Stomach (tissue), 9 donors: ENCODE results near the gene SRP54. TPM values are rescaled to one million over a fixed set of nuclear protein-coding genes. Genes with fewer than 3 reads are reported as not detected.

ENCODE experiments used
- DNase-seq, 2 donors: peaks; one replicate each; pipeline versions ENCODE4 v3.0.0 to v3.0.0-alpha.2; 2013 to 2019
- H3K27ac ChIP-seq, 5 donors: fragments of 200-600 bp in 4 of 5; sonication (generic) in 4 of 5; one replicate each; pipeline ENCODE4 v1.5.1; 2013 to 2019; ENCODE audit warnings: mild to moderate bottlenecking in 1 of 5, moderate library complexity in 1 of 5
- H3K27me3 ChIP-seq, 3 donors: fragments of 200-600 bp; sonication (generic); one replicate each; pipeline ENCODE4 v1.5.1; 2017 to 2019; ENCODE audit warnings: mixed run types in 1 of 3
- H3K36me3 ChIP-seq, 4 donors: fragments of 200-600 bp; sonication (generic); 1 replicate in 3 of 4; 2 replicates in 1 of 4; pipeline ENCODE4 v1.5.1; 2016 to 2019
- H3K4me1 ChIP-seq, 4 donors: fragments of 200-600 bp; sonication (generic); one replicate each; pipeline ENCODE4 v1.5.1; 2016 to 2019
- H3K4me3 ChIP-seq, 4 donors: fragments of 200-600 bp; sonication (generic) in 3 of 4; one replicate each; pipeline ENCODE4 v1.5.1; 2016 to 2019; ENCODE audit warnings: mild to moderate bottlenecking in 1 of 4
- H3K9me3 ChIP-seq, 4 donors: fragments of 200-600 bp; sonication (generic); one replicate each; pipeline ENCODE4 v1.5.1; 2016 to 2019
- EP300 ChIP-seq: sonication (generic); formaldehyde crosslinking; IDR thresholded peaks from one replicate; pipeline ENCODE4 v1.6.1; 2017; ENCODE audit warnings: antibody characterized with exemption
- POLR2A ChIP-seq, 4 donors: fragments of 450-650 bp; IDR thresholded peaks; one replicate each; pipeline ENCODE4 v1.6.1; 2016; ENCODE audit warnings: antibody characterized with exemption in 4 of 4, control low read depth in 2 of 4, mild to moderate bottlenecking in 1 of 4, moderate library complexity in 1 of 4
- POLR2AphosphoS5 ChIP-seq, 3 donors: sonication (generic); formaldehyde crosslinking; IDR thresholded peaks; one replicate each; pipeline ENCODE4 v1.6.1; 2016; ENCODE audit warnings: antibody characterized with exemption in 3 of 3
- WGBS, 5 donors: extraction: QIAGEN DNeasy Blood & Tissue Kit in 3 of 5; methylation state at CpG; one replicate each; pipeline versions ENCODE4 v1.1.5 to v1.1.7; 2013 to 2018; 5-methylcytosine and 5-hydroxymethylcytosine counted together
- intact Hi-C: fragments of 100-400 bp; cut with DNase I; formaldehyde crosslinking; loops from one replicate; pipeline ENCODE4 v1.15.1; 2023; ENCODE audit warnings: low total_unique reads
- polyA plus RNA-seq, 3 donors: library from polyadenylated mRNA; stranded (reverse); fragments of 200-250 nt; gene quantifications; one replicate each; pipeline ENCODE4 v1.2.3, GENCODE V29; 2013
- total RNA-seq, 5 donors: library from RNA; depleted of rRNA; stranded (reverse); fragments of >200 nt; gene quantifications; one replicate each; pipeline versions ENCODE4 v1.1.0 to v1.2.3, GENCODE V29; 2014 to 2016
- TF ChIP-seq, protein P1 (sequence below), 7 experiments: fragments of 450-650 bp in 4 of 7; fragments of 200-600 bp in 3 of 7; sonication (generic) in 3 of 7; IDR thresholded peaks; one replicate each; pipeline ENCODE4 v1.5.1; 2016 to 2019; ENCODE audit warnings: antibody characterized with exemption in 7 of 7, control low read depth in 2 of 7, mild to moderate bottlenecking in 1 of 7
- donor health status: healthy with polysubstance abuse.
- donor health status: Bipolar disorder and iron deficiency.
- donor health status: healthy.

The SRP54 gene
- total and polyA plus RNA-seq, 8 donors = 12.9 to 111 (median 23.7) TPM

DNA sequence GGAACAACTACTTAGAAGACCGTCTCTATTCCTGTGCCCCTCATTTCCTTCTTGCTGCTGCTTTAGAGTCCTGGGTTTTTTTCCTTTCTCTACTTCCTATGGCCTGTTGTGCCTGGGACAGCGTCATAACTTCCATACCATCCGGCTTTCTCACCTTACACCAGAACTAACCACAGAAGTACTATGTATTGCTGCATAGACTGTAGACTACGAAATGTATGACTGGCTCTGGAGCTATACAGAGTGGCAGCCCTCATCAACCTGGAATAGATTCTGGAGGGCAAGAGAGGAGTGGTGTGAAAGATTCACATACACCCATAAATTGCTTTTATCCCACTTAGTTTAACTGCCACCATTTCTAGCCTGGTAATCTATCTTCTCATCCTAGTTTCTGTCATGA lies 16.9 kb upstream of the SRP54 start:
- H3K27me3 ChIP-seq = no peaks in the 10 kb centered on the region
- TF ChIP-seq EP300 (no peak), POLR2A (IDR thresholded peaks at IDR 0.05) (no peak), POLR2AphosphoS5 (IDR thresholded peaks at IDR 0.05) (no peak)
- TF ChIP-seq, protein P1, sequence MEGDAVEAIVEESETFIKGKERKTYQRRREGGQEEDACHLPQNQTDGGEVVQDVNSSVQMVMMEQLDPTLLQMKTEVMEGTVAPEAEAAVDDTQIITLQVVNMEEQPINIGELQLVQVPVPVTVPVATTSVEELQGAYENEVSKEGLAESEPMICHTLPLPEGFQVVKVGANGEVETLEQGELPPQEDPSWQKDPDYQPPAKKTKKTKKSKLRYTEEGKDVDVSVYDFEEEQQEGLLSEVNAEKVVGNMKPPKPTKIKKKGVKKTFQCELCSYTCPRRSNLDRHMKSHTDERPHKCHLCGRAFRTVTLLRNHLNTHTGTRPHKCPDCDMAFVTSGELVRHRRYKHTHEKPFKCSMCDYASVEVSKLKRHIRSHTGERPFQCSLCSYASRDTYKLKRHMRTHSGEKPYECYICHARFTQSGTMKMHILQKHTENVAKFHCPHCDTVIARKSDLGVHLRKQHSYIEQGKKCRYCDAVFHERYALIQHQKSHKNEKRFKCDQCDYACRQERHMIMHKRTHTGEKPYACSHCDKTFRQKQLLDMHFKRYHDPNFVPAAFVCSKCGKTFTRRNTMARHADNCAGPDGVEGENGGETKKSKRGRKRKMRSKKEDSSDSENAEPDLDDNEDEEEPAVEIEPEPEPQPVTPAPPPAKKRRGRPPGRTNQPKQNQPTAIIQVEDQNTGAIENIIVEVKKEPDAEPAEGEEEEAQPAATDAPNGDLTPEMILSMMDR (IDR thresholded peaks at IDR 0.05) = no peak
- intact Hi-C loops = loop anchor here (10.0 kb wide), 1 partner anchor 71 kb away; no protein-coding TSS in a partner anchor
- no peaks in the 10 kb centered on the region for H3K4me1 ChIP-seq
- WGBS, 5 donors = 88 to 95% (median 91%) methylated on average over 4 of the region's 4 CpGs
- H3K27ac ChIP-seq = no peak overlapping the region
- no peak for DNase-seq
- no peaks in the 10 kb centered on the region for H3K9me3 ChIP-seq
- H3K36me3 ChIP-seq = peaks cover 8 to 59% (median 51%) of the 10 kb centered on the region in 4 donors
- H3K4me3 ChIP-seq = no peak overlapping the region

DNA sequence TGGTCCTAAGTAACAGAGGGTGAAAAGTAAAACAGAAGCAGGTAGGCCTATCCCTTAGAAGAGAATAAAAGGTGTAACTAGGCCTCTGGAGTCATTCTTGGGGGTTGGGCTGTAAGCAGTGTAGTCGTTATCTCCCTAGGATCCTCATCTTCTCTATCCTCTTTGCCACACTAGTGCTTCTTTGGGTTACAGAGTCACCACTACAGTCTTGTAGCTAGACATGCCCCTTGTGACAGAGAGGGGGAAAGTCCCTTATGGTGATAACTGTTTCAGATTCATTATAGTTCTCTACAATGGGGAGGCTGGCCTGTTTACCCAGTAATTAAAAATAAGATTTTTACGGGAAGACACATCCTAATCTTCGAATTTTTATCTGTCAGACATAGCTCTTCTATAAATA lies 16.4 kb upstream of the SRP54 start:
- Histone ChIP-seq H3K9me3 (no peaks in the 10 kb centered on the region), H3K4me3 (no peak overlapping the region), H3K36me3 (peaks cover 8 to 59% (median 51%) of the 10 kb centered on the region in 4 donors), H3K27me3 (no peaks in the 10 kb centered on the region), H3K4me1 (no peaks in the 10 kb centered on the region), H3K27ac (no peak overlapping the region)
- DNase-seq = no peak
- WGBS, 5 donors = 83 to 89% (median 88%) methylated on average over 3 of the region's 3 CpGs
- intact Hi-C loops = loop anchor here (10.0 kb wide), 1 partner anchor 72 kb away; no protein-coding TSS in a partner anchor
- TF ChIP-seq POLR2AphosphoS5 (IDR thresholded peaks at IDR 0.05) (no peak), POLR2A (IDR thresholded peaks at IDR 0.05) (no peak)

DNA sequence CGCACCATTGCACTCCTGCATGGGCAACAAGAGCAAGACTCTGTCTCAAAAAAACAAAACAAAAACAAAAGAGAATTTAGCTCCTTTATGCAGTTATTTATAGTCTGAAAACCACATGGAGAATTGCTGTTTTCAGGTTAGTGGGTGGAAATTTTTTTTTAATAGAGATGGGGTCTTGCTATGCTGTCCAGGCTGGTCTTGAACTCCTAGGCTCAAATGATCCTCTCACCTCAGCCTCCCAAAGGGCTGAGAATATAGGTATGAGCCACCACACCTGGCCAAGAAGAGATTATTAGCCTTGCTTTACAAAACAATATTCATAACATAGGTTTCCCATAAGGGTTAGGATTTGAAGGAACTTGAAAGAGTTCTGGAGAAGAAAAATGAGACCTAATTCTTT lies 12.1 kb upstream of the SRP54 start:
- TF ChIP-seq EP300 (no peak), POLR2AphosphoS5 (IDR thresholded peaks at IDR 0.05) (no peak), POLR2A (IDR thresholded peaks at IDR 0.05) (no peak)
- TF ChIP-seq, protein P1 (IDR thresholded peaks at IDR 0.05) = no peak
- 80 to 100% (median 100%) methylated on average over 1 of the region's 1 CpG for WGBS, 5 donors
- no peak for DNase-seq
- Histone ChIP-seq H3K9me3 (no peaks in the 10 kb centered on the region), H3K36me3 (peaks cover 8 to 41% (median 34%) of the 10 kb centered on the region in 4 donors), H3K27ac (no peak overlapping the region), H3K4me3 (no peak overlapping the region), H3K4me1 (no peaks in the 10 kb centered on the region), H3K27me3 (no peaks in the 10 kb centered on the region)
- intact Hi-C loops = no loop called here

DNA sequence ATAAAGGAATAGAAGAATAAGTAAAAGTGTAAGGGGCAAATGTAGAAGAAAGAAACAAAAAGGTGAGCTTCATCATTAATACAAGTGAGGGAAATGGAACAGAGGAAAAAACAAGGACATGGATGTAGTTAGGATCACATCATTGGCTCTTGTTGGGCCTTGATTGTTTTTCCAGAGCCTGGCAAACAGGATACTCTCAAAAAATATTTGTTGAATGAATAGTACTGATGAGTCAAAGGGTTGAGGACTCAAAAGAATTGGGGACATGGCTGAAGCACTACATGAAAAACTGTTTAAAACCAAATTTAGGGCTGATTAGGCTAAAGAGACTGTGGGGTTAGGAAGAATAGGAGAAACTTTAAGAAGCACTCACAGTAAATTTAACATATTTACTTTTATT lies 11.4 kb upstream of the SRP54 start:
- no peak overlapping the region for H3K27ac ChIP-seq
- TF ChIP-seq POLR2A (IDR thresholded peaks at IDR 0.05) = no peak
- no peak for TF ChIP-seq POLR2AphosphoS5 (IDR thresholded peaks at IDR 0.05)
- TF ChIP-seq, protein P1 (IDR thresholded peaks at IDR 0.05) = no peak
- no peak for TF ChIP-seq EP300
- DNase-seq = no peak
- peaks cover 8 to 34% (median 27%) of the 10 kb centered on the region in 4 donors for H3K36me3 ChIP-seq
- H3K9me3 ChIP-seq = no peaks in the 10 kb centered on the region
- no peaks in the 10 kb centered on the region for H3K4me1 ChIP-seq
- H3K27me3 ChIP-seq = no peaks in the 10 kb centered on the region
- intact Hi-C loops = no loop called here
- no peak overlapping the region for H3K4me3 ChIP-seq

DNA sequence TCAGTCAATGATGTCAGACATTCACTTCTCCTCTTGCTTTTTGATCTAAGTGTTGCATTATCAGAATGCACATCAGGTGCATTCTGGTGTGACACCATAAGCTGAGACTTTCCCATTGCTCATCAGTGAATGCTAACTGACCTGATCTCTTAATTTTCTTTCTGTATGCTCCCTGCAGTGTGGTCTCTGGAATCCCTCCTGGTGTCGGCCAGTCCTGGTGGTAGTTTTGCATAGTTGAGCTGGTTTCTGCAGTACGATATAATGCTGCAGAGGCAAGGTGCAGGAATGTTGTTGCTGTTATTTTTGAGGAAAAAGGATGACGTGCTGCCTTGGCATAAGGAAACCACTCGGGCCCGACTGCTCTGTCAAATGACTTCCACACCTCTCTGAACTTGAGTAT lies 11.0 kb upstream of the SRP54 start:
- TF ChIP-seq, protein P1 (IDR thresholded peaks at IDR 0.05) = no peak
- TF ChIP-seq POLR2A (IDR thresholded peaks at IDR 0.05) (no peak), EP300 (no peak), POLR2AphosphoS5 (IDR thresholded peaks at IDR 0.05) (no peak)
- Histone ChIP-seq H3K27me3 (no peaks in the 10 kb centered on the region), H3K4me3 (no peak overlapping the region), H3K27ac (no peak overlapping the region), H3K9me3 (no peaks in the 10 kb centered on the region), H3K36me3 (peaks cover 8 to 30% (median 23%) of the 10 kb centered on the region in 4 donors), H3K4me1 (no peaks in the 10 kb centered on the region)
- intact Hi-C loops = no loop called here
- DNase-seq = no peak
- WGBS, 5 donors = 85 to 97% (median 96%) methylated on average over 5 of the region's 5 CpGs
